Activated naive CD8-positive, alpha-beta T cell treated with anti-CD3 and anti-CD28 coated beads, Interleukin-2, amount 10 ng/mL, durations not matched to agents 7 days and 5 days (primary cell): Measurements from ENCODE around the gene ERP44. TPM values are rescaled to one million over a fixed set of nuclear protein-coding genes. Genes with fewer than 3 reads are reported as not detected.
"Not testable (repeated sequence)": the region's sequence is repeated elsewhere in the genome, so short reads cannot be mapped to it uniquely, and the experiment has no call there.

ENCODE experiments used
- ATAC-seq: fragments of 150-1000 bp; cut with Tn5 transposase; one replicate; pipeline ENCODE4 v1.10.0; 2021; ENCODE audit warnings: low read depth, moderate library complexity
- POLR2A ChIA-PET: fragments of 350-600 bp; sonication (Branson Sonifier 250); formaldehyde crosslinking; loops from one replicate; lab custom pipeline; 2021; ENCODE audit warnings: antibody characterized with exemption; lab: Charles Lee
- DNase-seq: peaks from one replicate; pipeline ENCODE4 v3.0.0; 2021
- H3K27ac Mint-ChIP-seq: one replicate; pipeline ENCODE4 v1.8.0; 2022; ENCODE audit warnings: mild to moderate bottlenecking, mixed read lengths
- H3K27me3 Mint-ChIP-seq: one replicate; pipeline ENCODE4 v1.8.0; 2022; ENCODE audit warnings: mild to moderate bottlenecking, moderate library complexity, mixed read lengths
- H3K36me3 Mint-ChIP-seq: one replicate; pipeline ENCODE4 v1.8.0; 2021; ENCODE audit warnings: mild to moderate bottlenecking, mixed read lengths
- H3K4me1 Mint-ChIP-seq: one replicate; pipeline ENCODE4 v1.8.0; 2021; ENCODE audit warnings: mixed read lengths
- H3K4me3 Mint-ChIP-seq: one replicate; pipeline ENCODE4 v1.8.0; 2022; ENCODE audit warnings: mild to moderate bottlenecking, moderate library complexity, mixed read lengths
- H3K9me3 Mint-ChIP-seq: one replicate; pipeline ENCODE4 v1.8.0; 2021; ENCODE audit warnings: mixed read lengths
- total RNA-seq, 2 experiments: library from RNA; stranded (reverse); gene quantifications; one replicate each; pipeline ENCODE4 v1.2.3, GENCODE V29; 2021

Gene ERP44
- total RNA-seq, 2 experiments from 2014 or later: 14.4 to 15.2 TPM

- H3K36me3 Mint-ChIP-seq, POLR2A ChIA-PET, ATAC-seq, H3K27ac Mint-ChIP-seq, H3K9me3 Mint-ChIP-seq, H3K27me3 Mint-ChIP-seq, DNase-seq, H3K4me3 Mint-ChIP-seq: not testable (repeated sequence)
- peaks cover 23% of the 10 kb centered on the region for H3K4me1 Mint-ChIP-seq
Observed at GRCh38 chr9:100094411-100094810, 4.4 kb downstream of the ERP44 start.

GRCh38 chr9:100092066-100092465, 6.7 kb downstream of the ERP44 start:
- DNase-seq (no peak), ATAC-seq (no peak)
- Mint-ChIP-seq H3K36me3 (peaks cover 6% of the 10 kb centered on the region), H3K27me3 (no peaks in the 10 kb centered on the region), H3K27ac (no peak overlapping the region), H3K4me1 (peaks cover 28% of the 10 kb centered on the region), H3K9me3 (no peaks in the 10 kb centered on the region), H3K4me3 (no peak overlapping the region)
- POLR2A ChIA-PET: no interaction called here

GRCh38 chr9:100091650-100092049, 7.2 kb downstream of the ERP44 start:
- Mint-ChIP-seq H3K27ac (no peak overlapping the region), H3K4me1 (peaks cover 27% of the 10 kb centered on the region), H3K27me3 (no peaks in the 10 kb centered on the region), H3K9me3 (no peaks in the 10 kb centered on the region), H3K4me3 (no peak overlapping the region), H3K36me3 (peaks cover 6% of the 10 kb centered on the region)
- POLR2A ChIA-PET: no interaction called here
- ATAC-seq (no peak), DNase-seq (no peak)

GRCh38 chr9:100090880-100091279, 7.9 kb downstream of the ERP44 start:
- DNase-seq (no peak), ATAC-seq (no peak)
- POLR2A ChIA-PET: no interaction called here
- peaks cover 27% of the 10 kb centered on the region for H3K4me1 Mint-ChIP-seq
- H3K27ac Mint-ChIP-seq: no peak overlapping the region
- H3K9me3 Mint-ChIP-seq: no peaks in the 10 kb centered on the region
- H3K36me3 Mint-ChIP-seq: peaks cover 6% of the 10 kb centered on the region
- no peaks in the 10 kb centered on the region for H3K27me3 Mint-ChIP-seq
- no peak overlapping the region for H3K4me3 Mint-ChIP-seq

- Mint-ChIP-seq H3K4me3 (peak overlapping the region; percentile 37), H3K4me1 (peaks cover 32% of the 10 kb centered on the region), H3K27me3 (no peaks in the 10 kb centered on the region), H3K9me3 (no peaks in the 10 kb centered on the region), H3K27ac (no peak overlapping the region), H3K36me3 (peaks cover 4% of the 10 kb centered on the region)
- ATAC-seq: no peak
- no peak for DNase-seq
- POLR2A ChIA-PET: no interaction called here
Observed at GRCh38 chr9:100088202-100088601, 10.6 kb downstream of the ERP44 start.

GRCh38 chr9:100087218-100087617, 11.6 kb downstream of the ERP44 start:
- Mint-ChIP-seq H3K27me3 (no peaks in the 10 kb centered on the region), H3K4me1 (peaks cover 37% of the 10 kb centered on the region), H3K9me3 (no peaks in the 10 kb centered on the region), H3K27ac (no peak overlapping the region), H3K4me3 (peak overlapping the region; percentile 2), H3K36me3 (peaks cover 3% of the 10 kb centered on the region)
- DNase-seq: no peak
- POLR2A ChIA-PET: no interaction called here
- ATAC-seq: no peak

GRCh38 chr9:100086097-100086635, 12.6 kb downstream of the ERP44 start:
- DNase-seq: no peak
- Mint-ChIP-seq H3K27me3 (no peaks in the 10 kb centered on the region), H3K4me3 (no peak overlapping the region), H3K9me3 (no peaks in the 10 kb centered on the region), H3K36me3 (no peaks in the 10 kb centered on the region), H3K27ac (no peak overlapping the region), H3K4me1 (peaks cover 37% of the 10 kb centered on the region)
- no peak for ATAC-seq
- POLR2A ChIA-PET: no interaction called here

GRCh38 chr9:100084734-100085133, 14.1 kb downstream of the ERP44 start:
- no peaks in the 10 kb centered on the region for H3K9me3 Mint-ChIP-seq
- peaks cover 5% of the 10 kb centered on the region for H3K36me3 Mint-ChIP-seq
- H3K4me3 Mint-ChIP-seq: no peak overlapping the region
- ATAC-seq (peak; percentile 52), DNase-seq (no peak)
- H3K4me1 Mint-ChIP-seq: peaks cover 40% of the 10 kb centered on the region
- H3K27ac Mint-ChIP-seq: no peak overlapping the region
- POLR2A ChIA-PET: no interaction called here
- no peaks in the 10 kb centered on the region for H3K27me3 Mint-ChIP-seq

- Mint-ChIP-seq H3K36me3 (peaks cover 6% of the 10 kb centered on the region), H3K4me3 (no peak overlapping the region), H3K4me1 (peaks cover 40% of the 10 kb centered on the region), H3K27ac (no peak overlapping the region), H3K9me3 (no peaks in the 10 kb centered on the region), H3K27me3 (no peaks in the 10 kb centered on the region)
- POLR2A ChIA-PET: no interaction called here
- ATAC-seq (no peak), DNase-seq (no peak)
Observed at GRCh38 chr9:100084128-100084453, 14.7 kb downstream of the ERP44 start.

- DNase-seq: no peak
- no peak for ATAC-seq
- peaks cover 40% of the 10 kb centered on the region for H3K4me1 Mint-ChIP-seq
- H3K27me3 Mint-ChIP-seq: no peaks in the 10 kb centered on the region
- no peak overlapping the region for H3K4me3 Mint-ChIP-seq
- H3K9me3 Mint-ChIP-seq: no peaks in the 10 kb centered on the region
- POLR2A ChIA-PET: no interaction called here
- no peak overlapping the region for H3K27ac Mint-ChIP-seq
- H3K36me3 Mint-ChIP-seq: peaks cover 10% of the 10 kb centered on the region
Observed at GRCh38 chr9:100083448-100084127, 15.2 kb downstream of the ERP44 start.

GRCh38 chr9:100082782-100083181, 16.0 kb downstream of the ERP44 start:
- Mint-ChIP-seq H3K36me3 (peaks cover 10% of the 10 kb centered on the region), H3K4me3 (no peak overlapping the region), H3K27me3 (no peaks in the 10 kb centered on the region), H3K9me3 (no peaks in the 10 kb centered on the region), H3K4me1 (peaks cover 34% of the 10 kb centered on the region), H3K27ac (no peak overlapping the region)
- ATAC-seq: no peak
- POLR2A ChIA-PET: no interaction called here
- no peak for DNase-seq

- H3K27me3 Mint-ChIP-seq, POLR2A ChIA-PET, DNase-seq, H3K9me3 Mint-ChIP-seq, H3K4me3 Mint-ChIP-seq, H3K4me1 Mint-ChIP-seq, ATAC-seq: not testable (repeated sequence)
- Mint-ChIP-seq H3K36me3 (peaks cover 31% of the 10 kb centered on the region), H3K27ac (peak overlapping the region; percentile 13)
Observed at GRCh38 chr9:100076256-100076655, 22.5 kb downstream of the ERP44 start.

GRCh38 chr9:100074989-100075388, 23.8 kb downstream of the ERP44 start:
- ATAC-seq: no peak
- no peaks in the 10 kb centered on the region for H3K9me3 Mint-ChIP-seq
- POLR2A ChIA-PET: no interaction called here
- H3K4me3 Mint-ChIP-seq: no peak overlapping the region
- peaks cover 26% of the 10 kb centered on the region for H3K36me3 Mint-ChIP-seq
- H3K27ac Mint-ChIP-seq: no peak overlapping the region
- DNase-seq: no peak
- H3K27me3 Mint-ChIP-seq: no peaks in the 10 kb centered on the region
- H3K4me1 Mint-ChIP-seq: peaks cover 2% of the 10 kb centered on the region

- H3K36me3 Mint-ChIP-seq: peaks cover 26% of the 10 kb centered on the region
- DNase-seq: no peak
- no peak overlapping the region for H3K27ac Mint-ChIP-seq
- H3K27me3 Mint-ChIP-seq: no peaks in the 10 kb centered on the region
- POLR2A ChIA-PET: no interaction called here
- peaks cover 2% of the 10 kb centered on the region for H3K4me1 Mint-ChIP-seq
- no peak for ATAC-seq
- H3K4me3 Mint-ChIP-seq: no peak overlapping the region
- H3K9me3 Mint-ChIP-seq: no peaks in the 10 kb centered on the region
Observed at GRCh38 chr9:100074093-100074492, 24.7 kb downstream of the ERP44 start.
